Keratinocyte (primary cell): ENCODE measurements around the gene DENND11. TPM values are rescaled to one million over a fixed set of nuclear protein-coding genes. Genes with fewer than 3 reads are reported as not detected.
A peak's percentile ranks its signal among the peaks of the same experiment; 100 is the strongest.

ENCODE experiments used
- DNase-seq: peaks from one replicate; pipeline ENCODE4 v3.0.0-alpha.2; 2011; ENCODE audit warnings: low read depth, missing footprints, low spot score
- FAIRE-seq: peaks from 2 replicates; lab custom pipeline; 2011; peaks lifted over from hg19 to GRCh38; lab: Jason Lieb, UNC
- H2AFZ ChIP-seq: 2 replicates; pipeline ENCODE4 v1.6.0; 2012; ENCODE audit warnings: low read length, control low read depth, inconsistent platforms; ENCODE audit not compliant: control insufficient read depth
- H3K27ac ChIP-seq: 2 replicates; pipeline ENCODE4 v1.5.1; 2011; ENCODE audit warnings: low read length; ENCODE audit not compliant: control insufficient read depth, insufficient read depth
- H3K27me3 ChIP-seq: 3 replicates; pipeline ENCODE4 v1.6.0; 2011; ENCODE audit warnings: low read length; ENCODE audit not compliant: control insufficient read depth, insufficient read depth; ENCODE audit errors: extremely low read depth
- H3K36me3 ChIP-seq, 2 experiments: 2 replicates in 1 of 2; 3 replicates in 1 of 2; pipeline ENCODE4 v1.5.1; 2011; ENCODE audit warnings: low read length in 2 of 2, mild to moderate bottlenecking in 1 of 2; ENCODE audit not compliant: control insufficient read depth in 2 of 2, insufficient read depth in 2 of 2; ENCODE audit errors: extremely low read depth in 1 of 2
- H3K4me1 ChIP-seq: 3 replicates; pipeline ENCODE4 v1.5.1; 2011; ENCODE audit warnings: low read length; ENCODE audit not compliant: control insufficient read depth, insufficient read depth; ENCODE audit errors: extremely low read depth
- H3K4me2 ChIP-seq: 3 replicates; pipeline ENCODE4 v1.6.0; 2011; ENCODE audit warnings: low read depth, low read length; ENCODE audit not compliant: control insufficient read depth, insufficient read depth; ENCODE audit errors: extremely low read depth
- H3K4me3 ChIP-seq, 3 experiments: fragments of 200-600 bp in 1 of 3; sonication (generic) in 1 of 3; 2 replicates in 2 of 3; 3 replicates in 1 of 3; pipeline ENCODE4 v1.5.1; 2011 to 2016; ENCODE audit warnings: low read length in 3 of 3, mild to moderate bottlenecking in 3 of 3, control low read depth in 2 of 3, inconsistent platforms in 1 of 3, low read depth in 1 of 3, mixed read lengths in 1 of 3, mixed run types in 1 of 3, moderate library complexity in 1 of 3; ENCODE audit not compliant: control insufficient read depth in 2 of 3, insufficient read depth in 2 of 3; ENCODE audit errors: extremely low read depth in 1 of 3
- H3K79me2 ChIP-seq: 2 replicates; pipeline ENCODE4 v1.6.0; 2012; ENCODE audit warnings: low read length; ENCODE audit not compliant: control insufficient read depth, insufficient read depth
- H3K9ac ChIP-seq: 3 replicates; pipeline ENCODE4 v1.6.0; 2011; ENCODE audit warnings: low read length; ENCODE audit not compliant: control insufficient read depth, insufficient read depth; ENCODE audit errors: extremely low read depth
- H3K9me1 ChIP-seq: 3 replicates; pipeline ENCODE4 v1.6.0; 2011; ENCODE audit warnings: low read length; ENCODE audit not compliant: control insufficient read depth, insufficient read depth; ENCODE audit errors: extremely low read depth
- H3K9me3 ChIP-seq: 2 replicates; pipeline ENCODE4 v1.5.1; 2012; ENCODE audit warnings: low read depth, low read length; ENCODE audit not compliant: control insufficient read depth
- H4K20me1 ChIP-seq: 3 replicates; pipeline ENCODE4 v1.6.0; 2011; ENCODE audit warnings: low read length; ENCODE audit not compliant: control insufficient read depth, insufficient read depth; ENCODE audit errors: extremely low read depth
- CTCF ChIP-seq, 3 experiments: IDR thresholded peaks in 1 of 3; conservative IDR thresholded peaks in 1 of 3; optimal IDR thresholded peaks in 1 of 3; 2 replicates in 2 of 3; 3 replicates in 1 of 3; pipeline versions ENCODE3 to v1.5.1; 2011; ENCODE audit warnings: low read length in 3 of 3, mild to moderate bottlenecking in 3 of 3, moderate library complexity in 2 of 3, control low read depth in 1 of 3, inconsistent platforms in 1 of 3; ENCODE audit not compliant: insufficient read depth in 2 of 3; ENCODE audit errors: extremely low read depth in 1 of 3
- EZH2 ChIP-seq: IDR thresholded peaks from one replicate; pipeline ENCODE4 v1.6.1; 2012; ENCODE audit warnings: inconsistent platforms, mild to moderate bottlenecking, low read length, moderate library complexity
- dilution Hi-C: fragments of 300-500 bp; cut with MboI; formaldehyde crosslinking; loops from one replicate; pipeline ENCODE4 v1.7.0; 2020; ENCODE audit warnings: low sequenced_read_pairs; ENCODE audit not compliant: extremely low pct_ligation_motif_present
- polyA plus RNA-seq, 5 experiments: library from polyadenylated mRNA; depleted of rRNA in 3 of 5; stranded (reverse) in 3 of 5; stranded (forward) in 1 of 5; unstranded in 1 of 5; fragments of >200 nt; gene quantifications; 1 replicate in 1 of 5; 2 replicates in 3 of 5; 3 replicates in 1 of 5; pipeline versions ENCODE4 v1.2.1 to v1.2.3, GENCODE V29; 2011 to 2012; ENCODE audit warnings: missing spikeins in 2 of 5, low read depth in 1 of 5, low replicate concordance in 1 of 5

Gene DENND11
- polyA plus RNA-seq, 1 donor (not counting 4 experiments of a cell fraction or from before 2014, with no cell fraction given) = 5.4 TPM

GRCh38 chr7:141702892-141703291 is 926 bp upstream of the DENND11 start:
- FAIRE-seq = no peak

GRCh38 chr7:141701489-141702046 is 398 bp downstream of the DENND11 start:
- DNase-seq = no peak
- H3K4me1 ChIP-seq = peaks cover 13% of the 10 kb centered on the region
- dilution Hi-C loops = no loop called here
- H3K36me3 ChIP-seq = no peaks in the 10 kb centered on the region
- H4K20me1 ChIP-seq = no peaks in the 10 kb centered on the region
- H3K9me3 ChIP-seq = no peaks in the 10 kb centered on the region
- peak overlapping the region; percentile 53 for H3K4me2 ChIP-seq
- no peaks in the 10 kb centered on the region for H3K27me3 ChIP-seq
- peak overlapping the region; percentile 73 for H2AFZ ChIP-seq
- peak overlapping the region; percentile 56 to 76 (median 56) for H3K4me3 ChIP-seq
- no peak for TF ChIP-seq EZH2
- TF ChIP-seq CTCF (optimal IDR thresholded peaks at IDR 0.05 in 1 of 3, IDR thresholded peaks at IDR 0.05 in 1 of 3, conservative IDR thresholded peaks at IDR 0.05 in 1 of 3; ENCODE audit: extremely low read depth in 1 of 3, insufficient read depth in 2 of 3, low read length in 3 of 3) = no peak
- no peaks in the 10 kb centered on the region for H3K9me1 ChIP-seq
- H3K27ac ChIP-seq = no peak overlapping the region
- FAIRE-seq = no peak
- peak overlapping the region; percentile 61 for H3K9ac ChIP-seq
- no peaks in the 10 kb centered on the region for H3K79me2 ChIP-seq

More at GRCh38 chr7:141702892-141703291, 926 bp upstream of the DENND11 start:
- Histone ChIP-seq H3K4me2 (peak overlapping the region; percentile 91), H3K36me3 (no peaks in the 10 kb centered on the region), H3K27ac (no peak overlapping the region), H2AFZ (no peak overlapping the region), H3K4me1 (peaks cover 12% of the 10 kb centered on the region), H4K20me1 (no peaks in the 10 kb centered on the region), H3K4me3 (no peak overlapping the region), H3K79me2 (no peaks in the 10 kb centered on the region), H3K27me3 (no peaks in the 10 kb centered on the region), H3K9me3 (no peaks in the 10 kb centered on the region), H3K9ac (no peak overlapping the region), H3K9me1 (no peaks in the 10 kb centered on the region)
- dilution Hi-C loops = no loop called here
- no peak for DNase-seq
- TF ChIP-seq EZH2 = no peak
